Activated CD4-positive, CD25-positive, alpha-beta regulatory T cell treated with anti-CD3 and anti-CD28 coated beads, Interleukin-2, amount 50 U/mL, for 16 hours (primary cell): ENCODE results near the gene RPL18.

Experiments used
- DNase-seq: peaks from one replicate; pipeline ENCODE4 v3.0.0-alpha.2; 2020; ENCODE audit warnings: low read depth, low spot score

RPL18 gene

GRCh38 chr19:48630296-48631063 is 11.5 kb upstream of the RPL18 start:
- DNase-seq, result no peak

GRCh38 chr19:48629599-48630295 is 10.8 kb upstream of the RPL18 start:
- no peak for DNase-seq

DNA sequence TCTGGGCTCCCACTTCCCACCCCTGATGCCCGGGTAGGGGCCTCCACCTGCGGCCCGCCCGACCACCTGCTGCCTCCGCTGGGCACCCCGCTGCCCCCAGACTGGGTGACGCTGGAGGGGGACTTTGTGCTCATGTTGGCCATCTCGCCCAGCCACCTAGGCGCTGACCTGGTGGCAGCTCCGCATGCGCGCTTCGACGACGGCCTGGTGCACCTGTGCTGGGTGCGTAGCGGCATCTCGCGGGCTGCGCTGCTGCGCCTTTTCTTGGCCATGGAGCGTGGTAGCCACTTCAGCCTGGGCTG is 10.3 kb upstream of the RPL18 start:
- DNase-seq, result no peak

DNA sequence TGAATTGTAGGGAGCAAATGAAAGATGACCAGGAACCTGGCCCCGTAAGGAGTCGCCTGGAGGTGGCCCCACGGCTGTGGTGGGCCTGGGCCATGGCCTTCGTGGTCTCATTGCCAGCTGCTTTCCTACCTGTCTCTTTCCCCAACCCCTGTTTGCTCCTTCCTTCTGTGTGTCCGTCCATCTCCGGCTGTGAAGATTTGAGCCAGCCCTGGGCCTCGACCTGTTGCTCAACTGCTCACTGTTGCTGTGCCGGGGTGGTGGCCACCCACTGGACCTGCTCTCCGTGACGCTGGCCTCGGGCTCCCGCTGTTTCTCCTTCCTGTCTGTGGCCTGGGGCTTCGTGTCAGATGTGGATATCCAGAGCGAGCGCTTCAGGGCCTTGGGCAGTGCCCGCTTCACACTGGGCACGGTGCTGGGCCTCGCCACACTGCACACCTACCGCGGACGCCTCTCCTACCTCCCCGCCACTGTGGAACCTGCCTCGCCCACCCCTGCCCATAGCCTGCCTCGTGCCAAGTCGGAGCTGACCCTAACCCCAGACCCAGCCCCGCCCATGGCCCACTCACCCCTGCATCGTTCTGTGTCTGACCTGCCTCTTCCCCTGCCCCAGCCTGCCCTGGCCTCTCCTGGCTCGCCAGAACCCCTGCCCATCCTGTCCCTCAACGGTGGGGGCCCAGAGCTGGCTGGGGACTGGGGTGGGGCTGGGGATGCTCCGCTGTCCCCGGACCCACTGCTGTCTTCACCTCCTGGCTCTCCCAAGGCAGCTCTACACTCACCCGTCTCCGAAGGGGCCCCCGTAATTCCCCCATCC is 9.7 kb upstream of the RPL18 start:
- DNase-seq, result no peak

DNA sequence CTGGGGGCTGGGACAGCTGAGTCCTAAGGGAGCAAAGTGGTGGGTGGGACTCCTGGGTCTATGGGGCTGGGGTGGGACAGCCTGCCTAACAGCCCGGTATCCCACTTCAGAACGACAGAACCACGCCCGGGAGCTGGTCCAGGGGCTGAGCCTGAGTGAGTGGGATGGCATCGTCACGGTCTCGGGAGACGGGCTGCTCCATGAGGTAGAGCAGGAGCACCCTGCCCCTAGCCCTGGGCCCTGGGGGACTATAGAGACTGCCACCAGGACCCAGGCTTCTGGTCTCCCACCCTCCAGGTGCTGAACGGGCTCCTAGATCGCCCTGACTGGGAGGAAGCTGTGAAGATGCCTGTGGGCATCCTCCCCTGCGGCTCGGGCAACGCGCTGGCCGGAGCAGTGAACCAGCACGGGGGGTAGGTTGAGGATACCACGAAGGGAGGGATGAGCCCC is 8.9 kb upstream of the RPL18 start:
- DNase-seq, result no peak

GRCh38 chr19:48627201-48627864 is 8.4 kb upstream of the RPL18 start:
- no peak for DNase-seq

DNA sequence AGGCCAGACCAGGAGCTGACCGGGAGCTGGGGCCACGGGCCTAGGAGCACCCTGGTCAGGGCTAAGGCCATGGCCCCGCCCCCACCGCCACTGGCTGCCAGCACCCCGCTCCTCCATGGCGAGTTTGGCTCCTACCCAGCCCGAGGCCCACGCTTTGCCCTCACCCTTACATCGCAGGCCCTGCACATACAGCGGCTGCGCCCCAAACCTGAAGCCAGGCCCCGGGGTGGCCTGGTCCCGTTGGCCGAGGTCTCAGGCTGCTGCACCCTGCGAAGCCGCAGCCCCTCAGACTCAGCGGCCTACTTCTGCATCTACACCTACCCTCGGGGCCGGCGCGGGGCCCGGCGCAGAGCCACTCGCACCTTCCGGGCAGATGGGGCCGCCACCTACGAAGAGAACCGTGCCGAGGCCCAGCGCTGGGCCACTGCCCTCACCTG is 6.9 kb upstream of the RPL18 start:
- DNase-seq, result no peak

DNA sequence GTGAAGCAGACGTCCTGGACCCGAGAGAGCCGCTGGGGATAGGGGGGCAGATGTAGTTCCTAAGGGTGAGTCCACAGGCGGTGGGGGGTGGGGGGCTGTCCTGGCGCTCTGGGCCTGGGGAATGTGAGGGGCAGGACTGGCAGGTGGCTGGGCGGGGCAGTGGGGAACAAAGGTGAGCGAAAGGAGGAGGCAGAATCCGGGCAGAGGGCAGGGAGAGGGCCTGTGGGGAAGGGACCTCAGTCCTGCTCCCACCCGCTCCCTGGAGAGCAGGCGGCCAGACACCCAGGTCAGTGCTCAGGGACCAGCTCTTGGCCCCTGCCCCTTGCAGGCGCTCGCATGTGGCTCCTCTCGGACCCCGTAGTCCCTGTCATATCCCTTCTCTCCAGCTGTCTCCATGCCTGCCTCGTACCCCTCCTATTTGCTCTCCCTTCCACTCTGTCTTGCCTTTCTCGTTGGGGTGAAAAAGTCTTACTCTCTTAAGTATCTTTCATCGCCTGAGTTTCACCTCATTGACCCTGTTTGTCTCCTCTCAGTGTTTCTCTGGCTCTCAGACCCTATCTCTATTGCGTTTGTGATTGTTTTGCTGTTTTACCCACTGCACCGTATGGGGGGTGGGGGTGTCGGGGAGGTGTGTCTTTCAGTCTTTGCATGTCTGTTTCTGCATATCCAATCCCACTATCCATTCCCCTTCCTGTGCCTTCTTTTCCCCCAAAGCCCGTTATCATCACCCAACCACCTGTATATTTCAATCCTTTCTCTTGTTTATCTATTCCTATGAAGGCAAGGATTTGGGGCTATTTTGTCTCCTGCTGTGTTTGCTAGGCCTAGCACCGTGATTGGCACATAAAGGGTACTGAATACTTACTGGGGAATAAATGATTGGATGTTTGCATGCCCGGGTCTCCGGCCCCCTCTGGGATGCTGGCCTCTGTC is 6.1 kb upstream of the RPL18 start:
- no peak for DNase-seq

GRCh38 chr19:48624067-48624594 is 5.2 kb upstream of the RPL18 start:
- peak; percentile 88 for DNase-seq

GRCh38 chr19:48623556-48624066 is 4.6 kb upstream of the RPL18 start:
- DNase-seq, result no peak

GRCh38 chr19:48619692-48620585 is 961 bp upstream of the RPL18 start:
- DNase-seq, result no peak

DNA sequence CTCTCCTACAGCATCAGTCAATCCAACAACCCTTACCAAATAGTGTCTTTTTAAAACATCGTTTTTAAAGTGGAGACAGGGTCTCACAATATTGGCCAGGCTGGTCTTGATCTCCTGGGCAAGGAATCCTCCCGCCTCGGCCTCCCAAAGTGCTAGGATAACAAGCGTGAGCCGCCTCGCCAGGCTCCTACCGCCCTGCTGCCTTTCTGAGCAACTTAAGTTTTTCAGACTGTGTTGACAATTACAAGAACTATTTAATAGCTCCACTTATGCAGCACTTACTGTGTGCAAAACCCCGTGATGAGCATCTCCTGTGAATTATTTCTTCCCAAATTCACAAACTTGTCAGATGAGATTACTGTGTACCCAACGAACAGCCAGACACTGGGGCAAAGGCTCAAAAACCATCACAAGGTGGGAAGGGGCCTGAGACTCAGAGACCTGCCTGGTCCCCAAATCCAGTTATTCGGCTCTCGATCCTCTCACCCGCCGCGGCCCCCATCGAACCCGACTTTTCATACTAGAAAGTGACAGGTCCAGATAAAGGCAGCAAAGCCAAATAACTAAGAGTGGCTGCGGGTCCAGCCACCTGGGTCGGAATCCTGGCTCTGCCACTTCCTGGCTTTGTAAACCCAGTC is 581 bp downstream of the RPL18 start:
- no peak for DNase-seq

DNA sequence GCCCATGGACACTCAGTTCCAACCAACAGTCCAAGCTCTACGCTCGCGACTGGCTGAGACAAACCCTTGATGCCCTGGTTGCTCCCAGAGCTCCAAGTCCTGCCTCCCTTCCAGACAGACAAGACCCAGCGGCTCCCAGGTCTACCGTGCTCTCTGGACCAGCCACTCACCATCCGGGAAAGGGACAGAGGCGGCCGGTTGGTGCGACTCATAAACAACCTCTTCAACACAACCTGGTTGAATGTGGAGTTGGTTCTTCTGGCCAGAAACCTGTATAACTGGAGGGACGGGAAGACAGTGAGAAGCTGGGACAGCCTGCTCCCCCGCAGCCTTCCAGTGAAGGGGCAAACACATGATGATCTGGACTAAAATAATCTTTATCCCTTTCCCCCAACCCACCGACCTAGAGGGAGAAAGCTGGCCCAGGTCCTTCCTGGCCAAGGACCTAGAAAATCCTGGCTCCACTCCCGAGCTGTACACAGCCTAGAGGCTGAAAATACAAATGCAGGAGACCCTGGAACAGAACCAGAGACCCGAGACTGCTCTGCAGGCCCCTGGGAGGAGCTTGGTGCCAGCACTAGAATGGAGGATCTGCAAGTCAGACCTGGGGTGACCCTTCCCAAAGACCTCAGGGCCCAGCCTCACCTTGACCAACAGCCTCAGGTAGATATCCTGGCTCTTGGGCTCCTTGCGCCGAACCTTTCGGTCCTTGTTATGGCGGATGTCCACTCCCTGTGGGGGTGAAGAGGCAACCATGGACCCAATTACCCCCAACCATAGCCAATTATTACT is 1.6 kb downstream of the RPL18 start:
- DNase-seq, result no peak

DNA sequence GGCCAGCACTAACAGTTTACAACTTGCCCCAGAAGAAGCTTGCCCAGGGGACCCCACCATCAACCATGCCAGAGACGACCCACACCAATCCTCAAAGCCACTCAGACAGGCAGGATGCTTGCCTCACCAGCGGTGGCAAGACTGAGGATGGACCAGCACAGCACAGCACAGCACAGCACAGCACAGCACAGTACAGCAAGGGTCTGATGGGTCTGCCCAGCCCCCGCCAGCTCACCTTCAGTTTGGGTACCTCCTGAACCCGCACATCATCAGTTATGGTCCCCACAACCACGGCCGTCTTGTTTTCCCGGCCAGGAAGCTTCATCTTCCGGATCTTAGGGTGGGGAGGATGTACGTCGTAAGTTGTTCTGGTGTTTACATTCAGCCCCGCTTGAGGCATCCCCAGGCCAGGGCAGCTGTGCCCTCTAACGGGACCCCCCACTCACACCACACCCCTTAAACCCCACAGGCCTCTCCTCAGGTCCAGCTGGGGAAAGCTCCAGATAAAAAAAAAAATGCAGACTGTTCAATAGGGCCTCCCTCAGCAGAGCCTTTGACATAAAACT is 2.4 kb downstream of the RPL18 start:
- DNase-seq, result no peak

DNA sequence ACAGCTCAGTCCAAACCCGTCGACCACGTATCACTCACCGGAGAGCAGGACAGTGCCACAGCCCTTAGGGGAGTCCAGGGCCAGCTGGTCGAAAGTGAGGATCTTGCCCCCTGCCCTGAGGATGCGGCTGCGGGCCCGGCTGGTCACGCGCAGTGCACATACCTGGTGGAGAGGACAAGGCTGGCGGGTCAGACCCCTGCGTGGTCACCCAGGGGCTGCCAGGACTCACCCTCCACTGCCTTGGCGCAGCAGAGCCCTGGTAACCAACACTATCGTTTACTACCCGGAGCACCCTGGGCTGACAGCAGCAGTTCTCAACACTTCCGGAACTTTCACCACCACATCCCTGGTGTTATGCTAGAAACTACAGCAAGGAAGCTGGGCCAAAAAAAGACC is 2.9 kb downstream of the RPL18 start:
- no peak for DNase-seq

GRCh38 chr19:48615231-48616040 is 3.5 kb downstream of the RPL18 start:
- no peak for DNase-seq
